Spleen (tissue), 13 donors: ENCODE measurements around the gene AUH. TPM values are rescaled to one million over a fixed set of nuclear protein-coding genes. Genes with fewer than 3 reads are reported as not detected.
A peak's percentile ranks its signal among the peaks of the same experiment; 100 is the strongest.

Experiments used
- DNase-seq: peaks from one replicate; pipeline ENCODE4 v3.0.0-alpha.2; 2020
- H3K27ac ChIP-seq, 8 donors: fragments of 200-600 bp; sonication (generic) in 7 of 8; 1 replicate in 4 of 8; 2 replicates in 4 of 8; pipeline versions ENCODE4 v1.5.0 to v1.8.0; 2016 to 2021; ENCODE audit warnings: inconsistent platforms in 4 of 8, mild to moderate bottlenecking in 4 of 8, moderate library complexity in 1 of 8
- H3K27me3 ChIP-seq, 7 donors: fragments of 200-600 bp; sonication (generic) in 6 of 7; replicated peaks in 1 of 7; 1 replicate in 4 of 7; 2 replicates in 3 of 7; pipeline versions ENCODE4 v1.5.0 to v1.8.0; 2016 to 2021; ENCODE audit warnings: inconsistent platforms in 3 of 7, mild to moderate bottlenecking in 1 of 7
- H3K36me3 ChIP-seq, 6 donors: fragments of 200-600 bp; sonication (generic) in 5 of 6; 1 replicate in 4 of 6; 2 replicates in 2 of 6; pipeline versions ENCODE4 v1.5.0 to v1.8.0; 2016 to 2021; ENCODE audit warnings: inconsistent platforms in 2 of 6
- H3K4me1 ChIP-seq, 6 donors: fragments of 200-600 bp; sonication (generic) in 5 of 6; 1 replicate in 3 of 6; 2 replicates in 3 of 6; pipeline versions ENCODE4 v1.5.0 to v1.8.0; 2016 to 2021; ENCODE audit warnings: inconsistent platforms in 3 of 6
- H3K4me3 ChIP-seq, 8 donors: fragments of 200-600 bp; sonication (generic) in 7 of 8; 1 replicate in 4 of 8; 2 replicates in 4 of 8; pipeline versions ENCODE4 v1.5.0 to v1.8.0; 2016 to 2021; ENCODE audit warnings: inconsistent platforms in 4 of 8, mild to moderate bottlenecking in 4 of 8, moderate library complexity in 2 of 8
- H3K9me3 ChIP-seq, 8 donors: fragments of 200-600 bp; sonication (generic) in 7 of 8; 1 replicate in 4 of 8; 2 replicates in 4 of 8; pipeline versions ENCODE4 v1.5.0 to v1.8.0; 2016 to 2021; ENCODE audit warnings: inconsistent platforms in 4 of 8
- POLR2A ChIP-seq, 3 donors: fragments of 450-650 bp; IDR thresholded peaks; one replicate each; pipeline ENCODE4 v1.5.1; 2017; ENCODE audit warnings: antibody characterized with exemption in 3 of 3, mild to moderate bottlenecking in 1 of 3
- POLR2AphosphoS5 ChIP-seq, 3 donors: sonication (generic); formaldehyde crosslinking; IDR thresholded peaks; one replicate each; pipeline ENCODE4 v1.5.1; 2017; ENCODE audit warnings: antibody characterized with exemption in 3 of 3
- WGBS, 5 donors: extraction: QIAGEN DNeasy Blood & Tissue Kit in 3 of 5; methylation state at CpG; one replicate each; pipeline versions ENCODE4 v1.1.5 to v1.1.7; 2013 to 2018; 5-methylcytosine and 5-hydroxymethylcytosine counted together
- intact Hi-C: fragments of 100-400 bp; cut with DNase I; formaldehyde crosslinking; loops from one replicate; pipeline ENCODE4 v1.15.0; 2023; ENCODE audit warnings: low total_unique reads
- long read RNA-seq, 2 donors: transcript quantifications; one replicate each; lab custom pipeline, GENCODE V29; 2026
- polyA plus RNA-seq, 3 donors: library from polyadenylated mRNA; stranded (reverse); fragments of 200-250 nt; gene quantifications; one replicate each; pipeline ENCODE4 v1.2.1, GENCODE V29; 2013
- total RNA-seq, 7 donors: library from RNA; depleted of rRNA in 3 of 7; stranded (reverse); fragments of >200 nt in 3 of 7; fragmentation: NEBNext Ultra II Directional in 4 of 7; extraction: Animal tissue kit (Norgen Biotek cat#: 25700) in 4 of 7; gene quantifications; one replicate each; pipeline versions ENCODE4 v1.1.0 to v1.2.1, GENCODE V29; 2016 to 2021
- TF ChIP-seq, protein P1 (sequence below), 11 experiments: fragments of 200-600 bp in 7 of 11; fragments of 450-650 bp in 4 of 11; sonication (generic) in 4 of 11; IDR thresholded peaks in 8 of 11; conservative IDR thresholded peaks in 3 of 11; 1 replicate in 7 of 11; 2 replicates in 4 of 11; pipeline versions ENCODE4 v1.4.0 to v1.8.0; 2016 to 2021; ENCODE audit warnings: antibody characterized with exemption in 11 of 11, inconsistent platforms in 4 of 11, mild to moderate bottlenecking in 1 of 11
- donor health status: healthy with polysubstance abuse.
- donor health status: DM: no; HTN: no; CAD: no; lungs with moderate emphysema.
- donor health status: DM: no; HTN: no; CAD: no.
- donor health status: Bipolar disorder and iron deficiency.
- donor health status: healthy.
- donor health status: DM: no; HTN: no; CAD: no.
- donor health status: DM: yes; HTN: yes; CAD: no.

AUH gene, protein sequence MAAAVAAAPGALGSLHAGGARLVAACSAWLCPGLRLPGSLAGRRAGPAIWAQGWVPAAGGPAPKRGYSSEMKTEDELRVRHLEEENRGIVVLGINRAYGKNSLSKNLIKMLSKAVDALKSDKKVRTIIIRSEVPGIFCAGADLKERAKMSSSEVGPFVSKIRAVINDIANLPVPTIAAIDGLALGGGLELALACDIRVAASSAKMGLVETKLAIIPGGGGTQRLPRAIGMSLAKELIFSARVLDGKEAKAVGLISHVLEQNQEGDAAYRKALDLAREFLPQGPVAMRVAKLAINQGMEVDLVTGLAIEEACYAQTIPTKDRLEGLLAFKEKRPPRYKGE
- total RNA-seq (10 to 100 TPM; 16.3 to 37.3 (median 24.1) TPM), polyA plus RNA-seq (10 to 100 TPM in 2 of 3 donors, 1 to 10 TPM in 1; 9.4 to 13.9 (median 11.6) TPM)
- long read RNA-seq, donor 1, transcript AUH-202 (10 exons, 1,577 nt) = major isoform, 5 of 6 reads
- long read RNA-seq, donor 1, partial matches to known transcripts = 0 of 6 reads
- long read RNA-seq, donor 1, other reads (novel, unspliced or antisense) = 0 of 6 reads
- long read RNA-seq, donor 2, partial matches to known transcripts = 0 of 1 reads
- long read RNA-seq, donor 2, other reads (novel, unspliced or antisense) = 0 of 1 reads

DNA sequence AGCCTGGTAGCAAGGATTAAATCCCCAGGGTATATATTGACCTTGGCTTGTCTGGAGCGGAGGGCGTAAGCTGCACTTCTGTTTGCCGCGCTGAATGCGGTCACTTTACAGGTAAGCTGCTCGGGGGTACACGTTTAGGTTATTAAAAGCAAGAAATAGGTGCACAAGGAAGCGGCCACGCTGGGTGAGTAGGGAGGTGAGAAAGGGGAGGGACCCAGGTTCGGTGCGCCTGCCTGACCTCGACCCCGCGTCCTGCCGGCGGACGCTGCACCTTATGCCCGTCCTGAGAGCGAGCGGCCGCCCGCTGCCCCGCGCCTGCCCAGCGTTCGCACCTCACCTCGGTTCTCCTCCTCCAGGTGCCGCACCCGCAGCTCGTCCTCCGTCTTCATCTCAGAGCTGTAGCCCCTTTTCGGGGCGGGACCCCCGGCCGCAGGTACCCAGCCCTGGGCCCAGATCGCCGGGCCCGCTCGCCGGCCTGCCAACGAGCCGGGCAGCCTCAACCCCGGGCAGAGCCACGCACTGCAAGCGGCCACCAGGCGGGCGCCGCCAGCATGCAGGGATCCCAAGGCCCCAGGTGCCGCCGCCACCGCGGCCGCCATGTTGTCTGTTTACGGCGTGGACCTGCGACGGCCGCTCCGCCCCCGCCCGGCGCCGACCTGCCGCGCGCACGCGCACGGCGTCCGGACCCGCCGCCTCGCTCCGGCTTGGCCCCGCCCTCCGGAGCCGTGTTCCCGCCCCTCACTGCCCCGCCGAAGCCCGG, at the start of gene AUH:
TSS of gene AUH (minus strand) at position 628 of the 760 bp plus-strand sequence. CDS start at position 599, 29 bp downstream.
- H3K36me3 ChIP-seq = peaks cover 0 to 23% (median 0%) of the 10 kb centered on the region in 6 donors
- intact Hi-C loops = loop anchor here (10.0 kb wide), 2 partner anchors 53 to 167 kb away; no protein-coding TSS in a partner anchor
- peak within 1 kb of the TSS; percentile 95 to 100 (median 98) for H3K4me3 ChIP-seq
- peak within 1 kb of the TSS; percentile 81 to 96 (median 94) for H3K27ac ChIP-seq
- peaks cover 17 to 49% (median 42%) of the 10 kb centered on the region in 6 donors for H3K4me1 ChIP-seq
- peaks cover 0 to 8% (median 0%) of the 10 kb centered on the region in 8 donors for H3K9me3 ChIP-seq
- TF ChIP-seq, protein P1, sequence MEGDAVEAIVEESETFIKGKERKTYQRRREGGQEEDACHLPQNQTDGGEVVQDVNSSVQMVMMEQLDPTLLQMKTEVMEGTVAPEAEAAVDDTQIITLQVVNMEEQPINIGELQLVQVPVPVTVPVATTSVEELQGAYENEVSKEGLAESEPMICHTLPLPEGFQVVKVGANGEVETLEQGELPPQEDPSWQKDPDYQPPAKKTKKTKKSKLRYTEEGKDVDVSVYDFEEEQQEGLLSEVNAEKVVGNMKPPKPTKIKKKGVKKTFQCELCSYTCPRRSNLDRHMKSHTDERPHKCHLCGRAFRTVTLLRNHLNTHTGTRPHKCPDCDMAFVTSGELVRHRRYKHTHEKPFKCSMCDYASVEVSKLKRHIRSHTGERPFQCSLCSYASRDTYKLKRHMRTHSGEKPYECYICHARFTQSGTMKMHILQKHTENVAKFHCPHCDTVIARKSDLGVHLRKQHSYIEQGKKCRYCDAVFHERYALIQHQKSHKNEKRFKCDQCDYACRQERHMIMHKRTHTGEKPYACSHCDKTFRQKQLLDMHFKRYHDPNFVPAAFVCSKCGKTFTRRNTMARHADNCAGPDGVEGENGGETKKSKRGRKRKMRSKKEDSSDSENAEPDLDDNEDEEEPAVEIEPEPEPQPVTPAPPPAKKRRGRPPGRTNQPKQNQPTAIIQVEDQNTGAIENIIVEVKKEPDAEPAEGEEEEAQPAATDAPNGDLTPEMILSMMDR (IDR thresholded peaks at IDR 0.05 in 8 of 11, conservative IDR thresholded peaks at IDR 0.05 in 3 of 11) = peak in 6 of 11 experiments; percentile 14 to 37 (median 20)
- peak; percentile 60 to 81 (median 81) for TF ChIP-seq POLR2AphosphoS5 (IDR thresholded peaks at IDR 0.05)
- TF ChIP-seq POLR2A (IDR thresholded peaks at IDR 0.05) = peak in 1 of 3 donors; percentile 58
- no peaks in the 10 kb centered on the region for H3K27me3 ChIP-seq
- DNase-seq = peak; percentile 97
- 0 to 1% (median 1%) methylated on average over 52 to 82 of the region's 82 CpGs for WGBS, 5 donors

DNA sequence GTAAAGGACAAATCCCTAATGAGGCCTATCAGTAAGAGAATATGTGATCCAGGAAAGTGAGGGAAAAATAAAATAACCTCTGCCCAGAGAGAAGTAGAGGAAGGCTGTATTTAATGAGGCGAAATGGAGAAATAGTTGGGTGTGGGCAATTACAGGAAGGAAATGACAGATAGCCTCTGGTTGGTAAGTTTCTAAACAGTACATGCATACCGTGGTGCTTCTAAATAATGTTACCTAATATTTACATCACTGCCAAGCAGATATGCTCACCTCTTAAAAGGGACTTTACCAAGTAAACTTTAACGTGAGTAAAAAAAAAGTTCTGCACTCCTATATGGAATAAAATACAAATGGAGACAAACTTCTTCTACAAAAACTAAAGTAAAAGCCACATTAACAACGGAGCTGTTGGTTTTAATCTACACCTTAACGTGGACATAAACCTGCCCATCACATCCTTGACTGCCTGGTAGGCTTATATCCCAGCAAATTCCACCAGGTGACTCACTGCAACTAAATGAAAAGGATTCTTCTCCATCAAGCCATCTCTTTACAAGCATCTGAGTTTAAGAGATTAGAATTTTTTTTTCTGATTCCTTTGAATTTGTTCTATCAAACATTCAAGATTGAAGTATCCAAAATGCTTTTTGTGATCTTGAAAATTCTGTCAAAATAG, 49.5 kb upstream of the AUH start:
- intact Hi-C loops = loop anchor here (10.0 kb wide), 1 partner anchor 46 kb away; the partner anchor contains the start of gene AUH
- H3K9me3 ChIP-seq = no peaks in the 10 kb centered on the region
- H3K36me3 ChIP-seq = peaks cover 0 to 36% (median 15%) of the 10 kb centered on the region in 6 donors
- peak in 1 of 3 donors; percentile 41 for TF ChIP-seq POLR2AphosphoS5 (IDR thresholded peaks at IDR 0.05)
- TF ChIP-seq POLR2A (IDR thresholded peaks at IDR 0.05) = no peak
- TF ChIP-seq, protein P1 (IDR thresholded peaks at IDR 0.05 in 8 of 11, conservative IDR thresholded peaks at IDR 0.05 in 3 of 11) = no peak
- H3K27ac ChIP-seq = peak overlapping the region in 7 of 8 donors; percentile 46 to 90 (median 81)
- peak overlapping the region in 1 of 8 donors; percentile 46 for H3K4me3 ChIP-seq
- 30 to 47% (median 37%) methylated on average over 5 of the region's 5 CpGs for WGBS, 5 donors
- peaks cover 7 to 71% (median 20%) of the 10 kb centered on the region in 6 donors for H3K4me1 ChIP-seq
- no peak for DNase-seq
- no peaks in the 10 kb centered on the region for H3K27me3 ChIP-seq

DNA sequence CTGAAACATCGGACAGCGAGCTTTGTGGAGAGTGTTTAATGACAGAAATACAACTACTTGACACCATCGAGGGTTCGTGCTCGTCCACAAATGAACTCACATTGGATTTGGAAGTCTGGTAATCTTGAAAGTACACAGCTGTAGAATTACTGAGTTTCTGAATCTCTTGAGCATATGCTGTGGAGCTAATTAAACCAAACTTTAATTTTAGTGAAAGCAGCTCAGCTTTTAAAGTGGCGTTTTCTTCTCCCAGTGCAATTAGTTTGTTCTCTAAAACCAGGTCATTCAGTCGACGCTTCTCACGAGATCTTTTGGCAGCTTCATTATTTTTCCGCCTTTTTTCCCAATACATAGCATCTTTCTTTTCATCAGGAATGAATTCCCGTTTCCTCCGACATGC, 48.4 kb upstream of the AUH start:
- WGBS, 5 donors = 95 to 98% (median 97%) methylated on average over 12 of the region's 12 CpGs
- no peaks in the 10 kb centered on the region for H3K27me3 ChIP-seq
- no peak overlapping the region for H3K4me3 ChIP-seq
- H3K9me3 ChIP-seq = no peaks in the 10 kb centered on the region
- peaks cover 0 to 36% (median 15%) of the 10 kb centered on the region in 6 donors for H3K36me3 ChIP-seq
- intact Hi-C loops = loop anchor here (10.0 kb wide), 1 partner anchor 45 kb away; the partner anchor contains the start of gene AUH
- TF ChIP-seq, protein P1 (IDR thresholded peaks at IDR 0.05 in 8 of 11, conservative IDR thresholded peaks at IDR 0.05 in 3 of 11) = no peak
- no peak for TF ChIP-seq POLR2AphosphoS5 (IDR thresholded peaks at IDR 0.05)
- no peak for TF ChIP-seq POLR2A (IDR thresholded peaks at IDR 0.05)
- H3K4me1 ChIP-seq = peaks cover 7 to 61% (median 17%) of the 10 kb centered on the region in 6 donors
- DNase-seq = no peak
- H3K27ac ChIP-seq = peak overlapping the region in 3 of 8 donors; percentile 56 to 90 (median 87)
